Epithelial cell of esophagus (primary cell): Measurements from ENCODE around the gene PDZRN3.

Experiments used
- DNase-seq: peaks from one replicate; pipeline ENCODE4 v3.0.0; 2010; ENCODE audit warnings: low read depth
- H3K4me3 ChIP-seq: 2 replicates; pipeline ENCODE4 v1.5.1; 2011; ENCODE audit warnings: mild to moderate bottlenecking, low read length, control low read depth
- CTCF ChIP-seq: IDR thresholded peaks from 2 replicates; pipeline ENCODE4 v1.5.1; 2011; ENCODE audit warnings: low read depth, mild to moderate bottlenecking, low read length, control low read depth, inconsistent platforms; ENCODE audit not compliant: insufficient read depth; ENCODE audit errors: missing control alignments

PDZRN3 gene

DNA sequence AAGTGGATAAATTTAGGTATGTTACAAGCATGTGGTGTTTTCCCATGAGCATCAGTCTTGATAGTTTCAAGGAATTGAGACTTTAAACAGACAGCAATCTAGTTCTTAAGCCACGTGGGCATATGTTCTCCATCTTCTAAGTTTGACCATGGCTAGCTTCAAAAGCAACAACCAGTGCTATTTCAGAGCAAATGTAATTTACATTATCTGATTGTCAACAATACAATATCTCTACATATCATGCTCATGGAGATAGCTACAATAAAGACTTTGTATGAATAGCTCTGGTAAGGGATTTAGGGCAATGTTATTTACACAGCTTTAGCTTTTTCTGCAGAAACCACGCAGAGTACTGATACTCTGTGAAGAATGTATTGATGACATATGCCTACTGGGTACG is 38.8 kb upstream of the PDZRN3 start:
- H3K4me3 ChIP-seq = no peak overlapping the region
- no peak for DNase-seq
- no peak for TF ChIP-seq CTCF

- DNase-seq = peak; percentile 81
- TF ChIP-seq CTCF = no peak
- no peak overlapping the region for H3K4me3 ChIP-seq
These were observed 36.5 kb upstream of the PDZRN3 start for GRCh38 chr3:73661265-73661664.

DNA sequence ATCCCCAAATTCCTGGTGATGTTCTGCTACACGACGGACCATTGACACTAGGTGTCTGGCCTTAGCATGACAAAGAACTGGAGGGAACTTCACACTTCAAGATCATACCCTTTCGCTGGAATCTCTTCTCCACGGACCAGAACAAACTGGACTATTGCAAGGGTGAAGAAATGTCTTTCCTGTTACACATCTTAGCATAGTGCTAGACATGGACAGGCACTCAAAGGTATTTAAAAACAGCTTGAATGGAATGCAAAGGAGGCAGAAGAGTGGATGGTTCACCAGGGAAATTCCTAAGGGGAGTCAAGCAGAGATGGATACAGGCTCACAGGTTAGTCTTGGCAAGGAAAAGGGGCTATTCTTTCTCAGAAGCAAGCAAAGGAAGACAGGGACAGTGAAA is 33.5 kb upstream of the PDZRN3 start:
- TF ChIP-seq CTCF = no peak
- no peak for DNase-seq
- H3K4me3 ChIP-seq = no peak overlapping the region

DNA sequence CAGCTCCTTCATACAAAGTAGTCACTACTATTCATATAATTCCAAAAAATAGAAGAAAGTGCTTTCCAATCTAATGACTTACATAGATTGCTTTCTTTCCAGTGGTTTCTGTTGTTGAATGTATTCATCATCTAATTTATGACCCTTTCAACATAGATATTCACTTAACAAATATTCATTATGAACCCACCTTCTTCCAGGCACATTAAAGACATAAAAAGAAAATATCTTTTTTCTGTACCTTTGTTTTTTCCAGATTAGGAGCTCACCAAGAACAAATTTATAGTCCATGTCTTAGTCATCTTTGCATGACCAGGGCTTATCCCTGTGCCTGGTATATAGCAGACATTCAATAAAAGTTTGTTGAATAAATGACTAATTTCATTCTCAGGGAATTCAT is 32.4 kb upstream of the PDZRN3 start:
- TF ChIP-seq CTCF = no peak
- no peak overlapping the region for H3K4me3 ChIP-seq
- DNase-seq = no peak

GRCh38 chr3:73656241-73656890 is 31.6 kb upstream of the PDZRN3 start:
- TF ChIP-seq CTCF = no peak
- no peak overlapping the region for H3K4me3 ChIP-seq
- no peak for DNase-seq

DNA sequence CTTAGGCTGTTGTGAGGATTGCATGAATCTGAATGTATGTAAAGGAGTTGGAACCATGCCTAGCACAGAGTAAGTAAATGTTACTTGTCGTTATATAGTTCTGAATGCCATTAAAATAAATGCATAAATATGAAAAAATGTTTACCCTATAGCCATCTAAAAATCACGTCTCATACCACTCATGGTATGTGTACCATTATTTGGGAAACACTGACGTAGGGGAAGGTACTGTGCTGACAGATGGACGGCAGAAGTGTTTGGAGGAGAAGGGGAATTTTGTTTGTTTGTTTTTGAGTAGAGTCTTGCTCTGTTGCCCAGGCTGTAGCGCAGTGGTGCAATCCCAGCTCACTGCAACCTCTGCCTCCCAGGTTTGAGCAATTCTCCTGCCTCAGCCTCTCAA is 30.5 kb upstream of the PDZRN3 start:
- no peak for DNase-seq
- no peak overlapping the region for H3K4me3 ChIP-seq
- no peak for TF ChIP-seq CTCF

DNA sequence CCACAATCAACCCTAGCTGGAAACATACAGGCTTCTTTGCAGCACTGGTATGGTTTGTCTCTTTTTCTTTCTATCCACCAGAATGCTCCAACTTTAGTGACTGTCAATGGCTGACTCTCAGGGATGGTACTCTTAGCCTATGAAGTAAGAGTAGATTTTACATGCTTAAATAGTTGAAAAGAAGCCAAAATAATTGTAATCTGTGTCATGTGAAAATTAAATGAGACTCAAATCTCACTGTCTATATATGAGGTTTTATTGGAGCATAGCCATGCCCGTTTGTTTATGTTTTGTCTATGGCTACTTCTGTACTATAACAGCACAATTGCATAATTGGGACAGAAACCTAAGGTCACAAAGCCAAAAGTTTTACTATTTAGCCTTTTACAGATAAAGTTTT is 29.1 kb upstream of the PDZRN3 start:
- no peak overlapping the region for H3K4me3 ChIP-seq
- no peak for DNase-seq
- no peak for TF ChIP-seq CTCF
